KMS-11 (cell line): ENCODE results near the gene HSF4.

ENCODE experiments used
- H2AFZ ChIP-seq: fragments of 200-600 bp; sonication (generic); 2 replicates; pipeline ENCODE4 v1.6.1; 2016; ENCODE audit warnings: antibody characterized with exemption, mixed run types, low read depth
- H3K27ac ChIP-seq: fragments of 200-600 bp; sonication (generic); 2 replicates; pipeline ENCODE4 v1.6.1; 2016; ENCODE audit warnings: mild to moderate bottlenecking, mixed run types
- H3K27me3 ChIP-seq: fragments of 200-600 bp; sonication (generic); 2 replicates; pipeline ENCODE4 v1.6.1; 2017; ENCODE audit warnings: mild to moderate bottlenecking, low read depth, mixed run types, moderate library complexity; ENCODE audit not compliant: insufficient read depth
- H3K36me3 ChIP-seq: fragments of 200-600 bp; sonication (generic); 2 replicates; pipeline ENCODE4 v1.6.1; 2017; ENCODE audit warnings: mild to moderate bottlenecking, mixed run types; ENCODE audit not compliant: insufficient read depth
- H3K4me1 ChIP-seq: fragments of 200-600 bp; sonication (generic); 2 replicates; pipeline ENCODE4 v1.6.1; 2016; ENCODE audit warnings: mild to moderate bottlenecking, low read depth, mixed run types; ENCODE audit not compliant: poor library complexity, severe bottlenecking
- H3K4me2 ChIP-seq: fragments of 200-600 bp; sonication (generic); 2 replicates; pipeline ENCODE4 v1.7.0; 2016; ENCODE audit warnings: mild to moderate bottlenecking, mixed run types
- H3K4me3 ChIP-seq: fragments of 200-600 bp; sonication (generic); IDR thresholded peaks from 2 replicates; pipeline ENCODE4 v1.6.1; 2017; ENCODE audit warnings: low read depth, low read length, mixed read lengths; ENCODE audit not compliant: insufficient read depth
- H3K79me2 ChIP-seq: fragments of 200-600 bp; sonication (generic); 2 replicates; pipeline ENCODE4 v1.6.1; 2016; ENCODE audit warnings: low read depth, mixed run types; ENCODE audit not compliant: insufficient read depth
- H3K9ac ChIP-seq: fragments of 200-600 bp; sonication (generic); 2 replicates; pipeline ENCODE4 v1.6.1; 2016; ENCODE audit warnings: mild to moderate bottlenecking, mixed run types
- H4K20me1 ChIP-seq: fragments of 200-600 bp; sonication (generic); 2 replicates; pipeline ENCODE4 v1.6.1; 2016; ENCODE audit warnings: mild to moderate bottlenecking, mixed run types; ENCODE audit not compliant: insufficient read depth
- CTCF ChIP-seq: fragments of 200-600 bp; sonication (generic); conservative IDR thresholded peaks from 2 replicates; pipeline ENCODE4 v1.6.1; 2017; ENCODE audit warnings: low read depth, mild to moderate bottlenecking, antibody characterized with exemption, low read length, moderate library complexity, mixed read lengths

HSF4 gene

GRCh38 chr16:67128887-67129286 is 35.7 kb upstream of the HSF4 start:
- H2AFZ ChIP-seq = no peak overlapping the region
- H3K4me1 ChIP-seq = no peaks in the 10 kb centered on the region
- no peak overlapping the region for H3K4me2 ChIP-seq
- H3K27ac ChIP-seq = no peak overlapping the region
- no peak for TF ChIP-seq CTCF
- no peak overlapping the region for H3K4me3 ChIP-seq
- no peaks in the 10 kb centered on the region; the same call in 1 of the 2 replicates for H3K79me2 ChIP-seq
- H3K36me3 ChIP-seq = no peaks in the 10 kb centered on the region; the same call in 1 of the 2 replicates
- H3K27me3 ChIP-seq = no peaks in the 10 kb centered on the region
- H4K20me1 ChIP-seq = no peaks in the 10 kb centered on the region
- no peak overlapping the region for H3K9ac ChIP-seq

GRCh38 chr16:67129422-67129821 is 35.1 kb upstream of the HSF4 start:
- H3K27ac ChIP-seq = no peak overlapping the region
- H3K4me1 ChIP-seq = no peaks in the 10 kb centered on the region
- TF ChIP-seq CTCF = no peak
- no peaks in the 10 kb centered on the region; the same call in 1 of the 2 replicates for H3K36me3 ChIP-seq
- no peaks in the 10 kb centered on the region for H3K27me3 ChIP-seq
- no peaks in the 10 kb centered on the region for H3K79me2 ChIP-seq
- H3K4me3 ChIP-seq = no peak overlapping the region
- H3K9ac ChIP-seq = no peak overlapping the region
- H4K20me1 ChIP-seq = no peaks in the 10 kb centered on the region
- H3K4me2 ChIP-seq = no peak overlapping the region
- no peak overlapping the region for H2AFZ ChIP-seq

- H3K36me3 ChIP-seq = no peaks in the 10 kb centered on the region
- H2AFZ ChIP-seq = no peak overlapping the region
- no peaks in the 10 kb centered on the region for H3K79me2 ChIP-seq
- no peak overlapping the region for H3K27ac ChIP-seq
- TF ChIP-seq CTCF = no peak
- H3K4me1 ChIP-seq = no peaks in the 10 kb centered on the region
- H4K20me1 ChIP-seq = no peaks in the 10 kb centered on the region
- no peaks in the 10 kb centered on the region for H3K27me3 ChIP-seq
- no peak overlapping the region for H3K9ac ChIP-seq
- no peak overlapping the region for H3K4me2 ChIP-seq
- no peak overlapping the region for H3K4me3 ChIP-seq
These were observed 26.9 kb upstream of the HSF4 start for GRCh38 chr16:67137605-67138004.

GRCh38 chr16:67141391-67141790 is 23.2 kb upstream of the HSF4 start:
- Histone ChIP-seq H3K4me2 (no peak overlapping the region), H3K27me3 (no peaks in the 10 kb centered on the region), H2AFZ (no peak overlapping the region), H3K4me1 (no peaks in the 10 kb centered on the region), H3K36me3 (peaks cover 4% of the 10 kb centered on the region; the same call in 1 of the 2 replicates), H3K4me3 (no peak overlapping the region), H3K9ac (no peak overlapping the region), H4K20me1 (no peaks in the 10 kb centered on the region), H3K27ac (no peak overlapping the region), H3K79me2 (no peaks in the 10 kb centered on the region)
- TF ChIP-seq CTCF = no peak
